Measurements from ENCODE around the gene PCDHB12.
"Not testable (repeated sequence)": the region's sequence is repeated elsewhere in the genome, so short reads cannot be mapped to it uniquely, and the experiment has no call there.

The PCDHB12 gene

DNA sequence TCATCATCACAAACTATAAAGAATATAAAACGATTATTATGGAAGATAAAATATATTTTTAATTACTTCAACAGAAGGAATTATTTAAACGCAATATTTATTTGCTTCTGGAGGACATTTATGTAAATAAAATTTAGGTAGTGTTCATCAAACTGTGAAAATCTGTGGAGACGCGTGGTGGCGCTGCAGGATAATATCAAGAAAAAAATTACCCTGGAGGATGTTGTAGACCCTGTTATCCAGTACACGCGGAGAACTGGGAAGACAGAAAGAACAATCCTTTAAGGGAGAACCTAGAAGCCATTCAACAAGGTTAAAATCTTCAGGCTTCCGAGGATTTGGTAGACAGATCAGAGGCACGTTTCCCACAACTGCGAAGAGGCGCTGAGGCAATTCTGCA, at the start of gene PCDHB12:
TSS of gene PCDHB12 (plus strand) at position 242 of the 400 bp plus-strand sequence. CDS start 189 bp downstream, outside the sequence.
- peak; percentile 21 for DNase-seq

DNA sequence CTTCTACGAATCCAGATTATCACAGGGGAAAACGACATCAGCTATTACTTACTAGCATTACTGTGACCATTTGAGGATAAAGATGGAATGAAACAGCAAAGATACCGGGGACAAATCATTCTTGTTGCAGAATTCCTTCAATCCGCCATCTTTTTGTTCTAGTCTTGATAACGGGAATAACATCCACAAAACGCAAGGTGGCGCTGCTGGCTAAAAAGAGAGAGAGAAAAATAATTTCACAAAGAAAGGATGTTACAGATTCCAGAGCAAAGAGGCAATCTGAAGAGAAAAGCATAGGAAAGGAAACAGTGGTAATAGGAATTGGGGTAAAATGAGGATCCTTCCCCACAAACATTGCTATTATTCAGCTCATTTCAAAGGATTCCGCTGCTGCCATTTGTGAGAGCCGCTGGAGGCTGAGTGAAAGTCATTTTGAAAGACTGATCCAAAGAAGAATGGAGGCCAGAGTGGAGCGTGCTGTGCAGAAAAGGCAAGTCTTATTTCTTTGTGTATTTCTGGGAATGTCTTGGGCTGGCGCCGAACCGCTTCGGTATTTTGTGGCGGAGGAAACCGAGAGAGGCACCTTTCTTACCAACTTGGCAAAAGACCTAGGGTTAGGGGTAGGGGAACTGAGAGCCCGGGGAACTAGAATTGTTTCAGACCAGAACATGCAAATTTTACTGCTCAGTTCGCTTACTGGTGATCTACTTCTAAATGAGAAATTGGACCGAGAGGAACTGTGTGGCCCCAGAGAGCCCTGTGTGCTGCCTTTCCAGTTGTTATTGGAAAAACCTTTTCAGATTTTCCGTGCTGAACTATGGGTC, 35.9 kb upstream of the PCDHB12 start, which contains the start of gene PCDHB7:
TSS of gene PCDHB7 (plus strand) at position 264 of the 824 bp plus-strand sequence. CDS start at position 456, 192 bp downstream.
- peak; percentile 48 for DNase-seq

DNA sequence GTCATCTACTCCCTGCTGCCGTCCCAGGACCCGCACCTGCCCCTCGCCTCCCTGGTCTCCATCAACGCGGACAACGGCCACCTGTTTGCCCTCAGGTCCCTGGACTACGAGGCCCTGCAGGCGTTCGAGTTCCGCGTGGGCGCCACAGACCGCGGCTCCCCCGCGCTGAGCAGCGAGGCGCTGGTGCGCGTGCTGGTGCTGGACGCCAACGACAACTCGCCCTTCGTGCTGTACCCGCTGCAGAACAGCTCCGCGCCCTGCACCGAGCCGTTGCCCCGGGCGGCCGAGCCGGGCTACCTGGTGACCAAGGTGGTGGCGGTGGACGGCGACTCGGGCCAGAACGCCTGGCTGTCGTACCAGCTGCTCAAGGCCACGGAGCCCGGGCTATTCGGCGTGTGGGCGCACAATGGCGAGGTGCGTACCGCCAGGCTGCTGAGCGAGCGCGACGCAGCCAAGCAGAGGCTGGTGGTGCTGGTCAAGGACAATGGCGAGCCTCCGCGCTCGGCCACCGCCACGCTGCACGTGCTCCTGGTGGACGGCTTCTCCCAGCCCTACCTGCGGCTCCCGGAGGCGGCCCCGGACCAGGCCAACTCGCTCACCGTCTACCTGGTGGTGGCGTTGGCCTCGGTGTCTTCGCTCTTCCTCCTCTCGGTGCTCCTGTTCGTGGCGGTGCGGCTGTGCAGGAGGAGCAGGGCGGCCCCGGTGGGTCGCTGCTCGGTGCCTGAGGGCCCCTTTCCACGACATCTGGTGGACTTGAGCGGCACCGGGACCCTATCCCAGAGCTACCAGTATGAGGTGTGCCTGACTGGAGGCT, 34.0 kb upstream of the PCDHB12 start:
- DNase-seq: not testable (repeated sequence)

DNA sequence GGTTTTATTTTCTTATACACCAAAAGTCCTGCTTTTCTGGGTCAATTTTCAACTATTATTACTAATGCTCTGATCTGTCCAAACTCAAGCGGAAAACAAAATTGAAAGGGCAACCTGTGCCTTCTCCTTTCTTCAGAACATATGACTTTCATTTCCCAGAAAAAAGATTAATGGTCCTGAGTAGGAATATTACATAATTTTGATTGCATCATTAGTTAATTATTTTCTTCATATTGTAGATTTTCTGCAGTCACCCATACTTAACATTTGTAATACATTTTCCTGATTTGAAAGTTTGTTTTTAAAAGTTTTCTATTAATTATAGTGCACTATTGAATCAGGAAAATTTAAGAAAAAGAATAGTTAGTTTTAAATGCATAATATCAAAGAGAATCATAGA, 32.6 kb upstream of the PCDHB12 start:
- no peak for DNase-seq

GRCh38 chr5:141177577-141178191, 30.8 kb upstream of the PCDHB12 start, which contains the start of gene PCDHB8:
PCDHB8 (plus strand) TSS chr5:141177790; CDS start chr5:141178035, 245 bp downstream.
- DNase-seq: not testable (repeated sequence)

DNA sequence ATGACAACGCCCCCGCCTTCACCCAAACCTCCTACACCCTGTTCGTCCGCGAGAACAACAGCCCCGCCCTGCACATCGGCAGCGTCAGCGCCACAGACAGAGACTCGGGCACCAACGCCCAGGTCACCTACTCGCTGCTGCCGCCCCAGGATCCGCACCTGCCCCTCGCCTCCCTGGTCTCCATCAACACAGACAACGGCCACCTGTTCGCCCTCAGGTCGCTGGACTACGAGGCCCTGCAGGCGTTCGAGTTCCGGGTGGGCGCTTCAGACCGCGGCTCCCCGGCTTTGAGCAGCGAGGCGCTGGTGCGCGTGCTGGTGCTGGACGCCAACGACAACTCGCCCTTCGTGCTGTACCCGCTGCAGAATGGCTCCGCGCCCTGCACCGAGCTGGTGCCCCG, 29.1 kb upstream of the PCDHB12 start:
- not testable (repeated sequence) for DNase-seq

DNA sequence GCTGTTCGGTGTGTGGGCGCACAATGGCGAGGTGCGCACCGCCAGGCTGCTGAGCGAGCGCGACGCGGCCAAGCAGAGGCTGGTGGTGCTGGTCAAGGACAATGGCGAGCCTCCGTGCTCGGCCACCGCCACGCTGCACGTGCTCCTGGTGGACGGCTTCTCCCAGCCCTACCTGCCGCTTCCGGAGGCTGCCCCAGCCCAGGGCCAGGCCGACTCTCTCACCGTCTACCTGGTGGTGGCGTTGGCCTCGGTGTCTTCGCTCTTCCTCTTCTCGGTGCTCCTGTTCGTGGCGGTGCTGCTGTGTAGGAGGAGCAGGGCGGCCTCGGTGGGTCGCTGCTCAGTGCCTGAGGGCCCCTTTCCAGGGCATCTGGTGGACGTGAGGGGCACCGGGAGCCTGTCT, 28.6 kb upstream of the PCDHB12 start:
- not testable (repeated sequence) for DNase-seq

GRCh38 chr5:141180313-141180712, 28.2 kb upstream of the PCDHB12 start:
- DNase-seq: no peak

DNA sequence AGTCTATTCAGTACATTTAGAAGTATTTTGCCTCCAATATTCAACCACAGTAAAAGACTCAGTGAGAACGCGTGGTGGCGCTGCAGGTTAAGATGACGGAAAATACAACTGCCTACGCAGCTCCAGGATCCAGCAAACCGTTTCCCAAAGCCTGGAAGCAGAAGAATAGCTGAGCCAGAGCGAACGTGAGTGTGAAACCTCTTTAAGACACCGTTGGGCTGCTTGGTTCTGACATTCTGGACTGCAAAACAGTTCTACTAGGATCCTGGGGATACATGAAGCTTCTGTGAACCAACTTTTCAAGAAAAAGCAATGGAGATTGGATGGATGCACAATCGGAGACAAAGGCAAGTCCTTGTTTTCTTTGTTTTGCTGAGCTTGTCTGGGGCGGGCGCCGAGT, 26.3 kb upstream of the PCDHB12 start, which contains the start of gene PCDHB16:
TSS of gene PCDHB16 (plus strand) at position 140 of the 400 bp plus-strand sequence. CDS start at position 313, 173 bp downstream.
- DNase-seq: peak; percentile 38

DNA sequence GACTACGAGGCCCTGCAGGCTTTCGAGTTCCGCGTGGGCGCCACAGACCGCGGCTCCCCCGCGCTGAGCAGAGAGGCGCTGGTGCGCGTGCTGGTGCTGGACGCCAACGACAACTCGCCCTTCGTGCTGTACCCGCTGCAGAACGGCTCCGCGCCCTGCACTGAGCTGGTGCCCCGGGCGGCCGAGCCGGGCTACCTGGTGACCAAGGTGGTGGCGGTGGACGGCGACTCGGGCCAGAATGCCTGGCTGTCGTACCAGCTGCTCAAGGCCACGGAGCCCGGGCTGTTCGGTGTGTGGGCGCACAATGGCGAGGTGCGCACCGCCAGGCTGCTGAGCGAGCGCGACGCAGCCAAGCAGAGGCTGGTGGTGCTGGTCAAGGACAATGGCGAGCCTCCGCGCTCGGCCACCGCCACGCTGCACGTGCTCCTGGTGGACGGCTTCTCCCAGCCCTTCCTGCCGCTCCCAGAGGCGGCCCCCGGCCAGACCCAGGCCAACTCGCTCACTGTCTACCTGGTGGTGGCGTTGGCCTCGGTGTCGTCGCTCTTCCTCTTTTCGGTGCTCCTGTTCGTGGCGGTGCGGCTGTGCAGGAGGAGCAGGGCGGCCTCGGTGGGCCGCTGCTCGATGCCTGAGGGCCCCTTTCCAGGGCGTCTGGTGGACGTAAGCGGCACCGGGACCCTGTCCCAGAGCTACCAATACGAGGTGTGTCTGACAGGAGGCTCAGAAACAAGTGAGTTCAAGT, 24.2 kb upstream of the PCDHB12 start:
- DNase-seq: not testable (repeated sequence)

DNA sequence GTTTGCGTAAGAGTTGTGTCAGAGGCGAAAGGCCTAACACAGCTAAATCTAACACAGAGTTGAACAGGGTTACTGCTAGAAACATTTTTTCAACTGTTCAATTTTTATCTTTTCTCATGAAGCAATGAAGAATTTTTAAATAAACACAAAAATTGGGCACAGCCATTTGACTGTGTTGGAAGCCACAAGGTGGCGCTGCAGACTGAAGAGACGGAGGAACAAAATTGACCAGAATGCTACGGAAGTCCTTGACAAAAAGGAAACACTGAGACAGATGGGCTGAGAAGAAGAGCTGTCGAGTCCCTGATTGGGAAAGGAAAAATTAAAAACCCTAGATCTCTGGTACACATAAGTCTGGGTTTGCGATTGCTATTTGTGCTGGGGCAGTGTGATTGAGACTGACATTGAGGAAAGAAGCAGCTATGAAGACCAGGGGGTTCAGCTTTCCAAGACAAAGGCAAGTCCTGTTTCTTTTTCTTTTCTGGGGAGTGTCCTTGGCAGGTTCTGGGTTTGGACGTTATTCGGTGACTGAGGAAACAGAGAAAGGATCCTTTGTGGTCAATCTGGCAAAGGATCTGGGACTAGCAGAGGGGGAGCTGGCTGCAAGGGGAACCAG, 21.5 kb upstream of the PCDHB12 start, which contains the start of gene PCDHB9:
TSS of gene PCDHB9 (plus strand) at position 265 of the 616 bp plus-strand sequence. CDS start at position 423, 158 bp downstream.
- DNase-seq: peak; percentile 52

DNA sequence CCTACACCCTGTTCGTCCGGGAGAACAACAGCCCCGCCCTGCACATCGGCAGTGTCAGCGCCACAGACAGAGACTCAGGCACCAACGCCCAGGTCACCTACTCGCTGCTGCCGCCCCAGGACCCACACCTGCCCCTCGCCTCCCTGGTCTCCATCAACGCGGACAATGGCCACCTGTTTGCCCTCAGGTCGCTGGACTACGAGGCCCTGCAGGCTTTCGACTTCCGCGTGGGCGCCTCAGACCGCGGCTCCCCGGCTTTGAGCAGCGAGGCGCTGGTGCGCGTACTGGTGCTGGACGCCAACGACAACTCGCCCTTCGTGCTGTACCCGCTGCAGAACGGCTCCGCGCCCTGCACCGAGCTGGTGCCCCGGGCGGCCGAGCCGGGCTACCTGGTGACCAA, 19.8 kb upstream of the PCDHB12 start:
- not testable (repeated sequence) for DNase-seq

DNA sequence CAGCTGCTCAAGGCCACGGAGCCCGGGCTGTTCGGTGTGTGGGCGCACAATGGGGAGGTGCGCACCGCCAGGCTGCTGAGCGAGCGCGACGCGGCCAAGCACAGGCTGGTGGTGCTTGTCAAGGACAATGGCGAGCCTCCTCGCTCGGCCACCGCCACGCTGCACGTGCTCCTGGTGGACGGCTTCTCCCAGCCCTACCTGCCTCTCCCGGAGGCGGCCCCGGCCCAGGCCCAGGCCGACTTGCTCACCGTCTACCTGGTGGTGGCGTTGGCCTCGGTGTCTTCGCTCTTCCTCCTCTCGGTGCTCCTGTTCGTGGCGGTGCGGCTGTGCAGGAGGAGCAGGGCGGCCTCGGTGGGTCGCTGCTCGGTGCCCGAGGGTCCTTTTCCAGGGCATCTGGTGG, 19.4 kb upstream of the PCDHB12 start:
- DNase-seq: not testable (repeated sequence)

DNA sequence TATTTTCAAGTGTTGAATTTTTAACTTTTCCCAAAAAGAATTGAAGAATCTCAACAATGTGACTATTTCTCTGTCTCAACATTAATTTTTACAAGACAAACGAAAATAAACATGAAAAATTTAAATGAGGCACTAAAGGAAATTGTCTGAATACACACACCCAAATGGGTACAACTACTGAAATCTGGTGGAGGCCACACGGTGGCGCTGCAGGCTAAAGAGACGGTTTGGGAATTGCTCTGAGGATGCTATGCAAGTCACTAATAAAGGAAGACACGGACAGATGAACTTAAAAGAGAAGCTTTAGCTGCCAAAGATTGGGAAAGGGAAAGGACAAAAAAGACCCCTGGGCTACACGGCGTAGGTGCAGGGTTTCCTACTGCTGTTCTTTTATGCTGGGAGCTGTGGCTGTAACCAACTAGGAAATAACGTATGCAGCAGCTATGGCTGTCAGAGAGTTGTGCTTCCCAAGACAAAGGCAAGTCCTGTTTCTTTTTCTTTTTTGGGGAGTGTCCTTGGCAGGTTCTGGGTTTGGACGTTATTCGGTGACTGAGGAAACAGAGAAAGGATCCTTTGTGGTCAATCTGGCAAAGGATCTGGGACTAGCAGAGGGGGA, 16.3 kb upstream of the PCDHB12 start, which contains the start of gene PCDHB10:
TSS of gene PCDHB10 (plus strand) at position 244 of the 616 bp plus-strand sequence. CDS start at position 444, 200 bp downstream.
- peak; percentile 38 for DNase-seq

DNA sequence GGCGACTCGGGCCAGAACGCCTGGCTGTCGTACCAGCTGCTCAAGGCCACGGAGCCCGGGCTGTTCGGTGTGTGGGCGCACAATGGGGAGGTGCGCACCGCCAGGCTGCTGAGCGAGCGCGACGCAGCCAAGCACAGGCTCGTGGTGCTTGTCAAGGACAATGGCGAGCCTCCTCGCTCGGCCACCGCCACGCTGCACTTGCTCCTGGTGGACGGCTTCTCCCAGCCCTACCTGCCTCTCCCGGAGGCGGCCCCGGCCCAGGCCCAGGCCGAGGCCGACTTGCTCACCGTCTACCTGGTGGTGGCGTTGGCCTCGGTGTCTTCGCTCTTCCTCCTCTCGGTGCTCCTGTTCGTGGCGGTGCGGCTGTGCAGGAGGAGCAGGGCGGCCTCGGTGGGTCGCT, 14.2 kb upstream of the PCDHB12 start:
- DNase-seq: not testable (repeated sequence)

DNA sequence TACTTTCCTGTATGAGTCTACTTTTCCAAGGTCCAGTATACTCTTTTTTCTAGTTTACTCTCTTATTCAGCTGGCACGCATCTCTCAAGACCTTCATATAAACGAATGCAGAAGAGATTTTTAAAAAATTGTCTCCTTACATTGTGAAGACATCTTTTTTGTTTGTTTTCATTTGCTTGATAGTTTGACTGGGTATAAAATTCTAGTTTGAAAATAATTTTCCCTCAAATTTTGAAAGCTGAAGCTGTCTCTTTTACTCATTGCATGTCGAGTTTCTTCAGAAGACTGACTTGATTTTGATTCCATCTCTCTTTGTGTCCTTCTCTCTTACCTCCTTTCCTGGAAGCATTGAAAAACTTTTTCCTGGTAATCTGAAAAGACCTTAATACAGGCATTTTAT, 12.2 kb upstream of the PCDHB12 start:
- no peak for DNase-seq

DNA sequence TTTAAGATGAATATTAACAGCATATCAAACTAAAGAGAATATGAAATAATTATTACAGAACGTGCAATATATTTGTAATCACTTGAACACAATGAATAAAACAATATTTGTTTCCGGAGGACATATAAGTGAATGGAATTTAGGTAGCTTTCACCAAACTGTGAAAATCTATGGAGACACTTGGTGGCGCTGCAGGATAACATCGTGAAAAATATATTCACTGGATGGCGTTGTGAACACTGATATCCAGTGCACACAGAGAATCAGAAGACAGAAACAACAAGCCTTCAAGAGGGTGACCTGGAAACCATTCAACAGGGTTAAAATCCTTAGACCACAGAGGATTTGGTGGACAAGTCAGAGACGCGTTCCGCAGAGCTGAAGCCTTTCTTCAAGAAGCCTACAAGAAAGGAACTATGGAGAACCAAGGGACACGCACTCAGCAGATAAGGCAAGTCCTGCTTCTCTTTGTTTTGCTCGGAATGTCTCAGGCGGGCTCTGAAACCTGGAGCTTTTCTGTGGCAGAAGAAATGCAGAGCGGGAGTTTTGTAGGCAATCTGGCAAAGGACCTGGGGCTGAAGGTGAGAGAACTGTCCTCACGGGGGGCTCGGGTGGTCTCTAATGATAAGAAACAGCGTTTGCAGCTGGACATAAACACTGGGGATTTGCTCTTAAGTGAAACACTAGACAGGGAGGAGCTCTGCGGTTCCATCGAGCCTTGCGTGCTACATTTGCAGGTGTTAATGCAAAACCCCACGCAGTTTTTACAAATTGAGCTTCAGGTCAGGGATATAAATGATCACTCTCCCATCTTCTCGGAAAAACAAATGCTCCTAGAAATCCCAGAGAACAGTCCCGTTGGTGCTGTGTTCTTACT, 8.9 kb upstream of the PCDHB12 start, which contains the start of gene PCDHB11:
TSS of gene PCDHB11 (plus strand) at position 269 of the 877 bp plus-strand sequence. CDS start at position 417, 148 bp downstream.
- peak; percentile 3 for DNase-seq

DNA sequence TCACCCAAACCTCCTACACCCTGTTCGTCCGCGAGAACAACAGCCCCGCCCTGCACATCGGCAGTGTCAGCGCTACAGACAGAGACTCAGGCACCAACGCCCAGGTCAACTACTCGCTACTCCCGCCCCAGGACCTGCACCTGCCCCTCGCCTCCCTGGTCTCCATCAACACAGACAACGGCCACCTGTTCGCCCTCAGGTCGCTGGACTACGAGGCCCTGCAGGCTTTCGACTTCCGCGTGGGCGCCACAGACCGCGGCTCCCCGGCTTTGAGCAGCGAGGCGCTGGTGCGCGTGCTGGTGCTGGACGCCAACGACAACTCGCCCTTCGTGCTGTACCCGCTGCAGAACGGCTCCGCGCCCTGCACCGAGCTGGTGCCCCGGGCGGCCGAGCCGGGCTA, 7.4 kb upstream of the PCDHB12 start:
- DNase-seq: not testable (repeated sequence)

- DNase-seq: not testable (repeated sequence)
Observed at GRCh38 chr5:141201646-141202045, 6.9 kb upstream of the PCDHB12 start.

GRCh38 chr5:141210281-141210680, 1.8 kb downstream of the PCDHB12 start:
- DNase-seq: not testable (repeated sequence)

Data from EL (cell line).